Tongue (tissue), 3 donors: ENCODE results near the gene ZNF267. TPM values are rescaled to one million over a fixed set of nuclear protein-coding genes. Genes with fewer than 3 reads are reported as not detected.
"Not testable (repeated sequence)": the region's sequence is repeated elsewhere in the genome, so short reads cannot be mapped to it uniquely, and the experiment has no call there.

ENCODE experiments used
- DNase-seq: peaks from one replicate; pipeline ENCODE4 v3.0.0-alpha.2; 2015
- small RNA-seq: library from RNA; depleted of rRNA; stranded (forward); fragments of <200 nt; gene quantifications from one replicate; pipeline ENCODE3, GENCODE V24; 2014; ENCODE audit warnings: low replicate concordance
- total RNA-seq: library from RNA; depleted of rRNA; stranded (reverse); fragments of >200 nt; gene quantifications from one replicate; pipeline ENCODE4 v1.2.3, GENCODE V29; 2014

ZNF267 gene
- total RNA-seq, 1 donor from 2014 or later, result 12.4 TPM

GRCh38 chr16:31879937-31880321 is 6.3 kb downstream of the ZNF267 start:
- DNase-seq, result no peak

- no peak for DNase-seq
Observed at GRCh38 chr16:31880322-31880979, 6.8 kb downstream of the ZNF267 start.

DNA sequence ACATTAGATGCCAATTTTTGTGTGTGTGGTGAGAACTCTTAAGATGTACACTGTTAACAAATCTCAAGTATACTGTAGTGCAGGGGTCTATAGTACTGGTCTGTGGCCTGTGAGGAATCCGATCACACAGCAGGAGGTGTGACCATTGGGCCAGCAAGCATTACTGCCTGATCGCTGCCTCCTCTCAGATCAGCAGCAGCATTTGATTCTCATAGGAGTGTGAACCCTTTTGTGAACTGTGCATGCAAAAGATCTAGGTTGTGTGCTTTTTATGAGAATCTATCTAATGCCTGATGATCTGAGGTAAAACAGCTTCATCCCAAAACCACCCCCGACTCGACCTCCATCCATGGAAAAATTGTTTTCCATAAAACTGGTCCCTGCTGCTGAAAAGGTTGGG is 12.6 kb downstream of the ZNF267 start:
- no peak for DNase-seq

DNA sequence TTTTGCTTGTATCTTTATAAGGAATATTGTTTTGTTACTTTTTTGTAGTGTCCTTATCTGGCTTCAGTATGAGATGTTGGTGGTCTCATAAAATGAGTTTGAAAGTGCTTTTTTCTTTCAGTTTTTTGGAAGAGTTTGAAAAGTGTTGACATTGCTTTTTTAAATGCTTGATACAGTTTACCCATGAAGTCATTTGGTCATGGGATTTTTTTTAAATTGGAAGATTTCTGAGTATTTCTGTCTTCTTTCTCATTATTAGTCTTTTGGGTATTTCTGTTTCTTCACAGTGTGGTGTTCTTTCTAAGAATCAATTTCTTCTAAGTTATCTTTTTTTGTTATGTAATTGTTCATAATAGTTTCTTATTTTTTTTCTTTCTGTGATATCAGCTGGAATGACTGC is 15.1 kb downstream of the ZNF267 start:
- no peak for DNase-seq

GRCh38 chr16:31892111-31892510 is 18.5 kb downstream of the ZNF267 start:
- not testable (repeated sequence) for DNase-seq

DNA sequence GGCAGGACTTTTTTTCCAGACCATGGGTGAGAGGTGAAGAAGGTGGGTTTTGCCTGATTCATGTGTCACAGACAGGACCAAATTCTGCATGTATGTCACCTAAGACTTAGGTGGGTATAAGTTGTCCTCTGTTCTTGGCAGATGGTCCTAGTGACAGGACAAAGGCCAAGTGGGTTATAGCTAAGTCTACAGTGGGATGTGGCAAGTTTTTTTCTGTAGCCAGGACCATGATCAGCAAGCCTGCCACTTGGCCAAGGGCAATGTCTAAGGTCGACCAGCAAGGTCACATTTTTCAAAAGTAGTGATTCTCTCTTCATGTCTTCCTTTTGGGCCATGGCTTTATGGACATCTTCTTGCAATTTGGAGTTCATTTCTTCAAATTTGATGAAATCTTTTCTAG is 20.2 kb downstream of the ZNF267 start:
- no peak for DNase-seq

GRCh38 chr16:31897283-31897682 is 23.7 kb downstream of the ZNF267 start:
- DNase-seq, result no peak

GRCh38 chr16:31899505-31899904 is 25.9 kb downstream of the ZNF267 start:
- DNase-seq, result no peak

- DNase-seq, result not testable (repeated sequence)
Observed at GRCh38 chr16:31904571-31904970, 31.0 kb downstream of the ZNF267 start.

- DNase-seq, result no peak
Observed at GRCh38 chr16:31913668-31914067, 40.1 kb downstream of the ZNF267 start.

GRCh38 chr16:31916056-31916488 is 42.5 kb downstream of the ZNF267 start:
- DNase-seq, result no peak

DNA sequence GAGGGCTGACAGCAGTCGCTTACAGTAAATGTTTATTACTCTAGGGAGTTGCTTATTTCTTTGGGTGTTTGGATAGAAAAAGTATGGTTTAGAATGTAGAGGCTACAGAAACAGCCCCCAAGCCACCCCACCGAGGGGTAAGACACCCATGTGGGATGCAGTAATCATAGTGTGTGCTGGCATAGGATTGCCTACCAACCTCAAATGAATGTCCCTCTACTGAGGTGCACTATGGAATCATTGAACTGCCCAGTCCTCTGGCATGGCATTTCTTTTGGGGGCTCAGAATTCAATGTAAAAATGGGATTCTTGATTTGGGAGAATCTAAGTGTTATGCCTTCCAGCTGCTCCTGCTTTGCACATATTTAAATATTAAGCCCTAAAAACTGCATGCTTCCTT is 46.8 kb downstream of the ZNF267 start:
- DNase-seq, result no peak

DNA sequence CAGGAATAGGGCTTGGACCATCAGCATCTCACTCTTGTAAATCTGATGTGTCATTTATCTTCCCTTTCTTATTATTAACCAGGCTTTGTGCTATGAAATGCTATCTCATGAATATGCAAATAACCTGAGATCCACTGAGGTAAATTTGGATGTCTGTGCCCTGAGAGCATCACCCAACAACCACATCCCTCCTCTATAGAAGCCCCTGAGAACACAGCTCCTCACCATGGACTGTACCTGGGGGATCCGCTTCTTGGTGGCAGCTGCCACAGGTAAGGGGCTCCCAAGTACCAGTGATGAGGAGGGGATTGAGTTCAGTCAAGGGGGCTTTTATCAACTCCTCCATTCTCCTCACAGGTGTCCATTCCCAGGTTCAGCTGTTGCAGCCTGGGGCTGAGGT is 78.2 kb downstream of the ZNF267 start:
- not testable (repeated sequence) for DNase-seq

DNA sequence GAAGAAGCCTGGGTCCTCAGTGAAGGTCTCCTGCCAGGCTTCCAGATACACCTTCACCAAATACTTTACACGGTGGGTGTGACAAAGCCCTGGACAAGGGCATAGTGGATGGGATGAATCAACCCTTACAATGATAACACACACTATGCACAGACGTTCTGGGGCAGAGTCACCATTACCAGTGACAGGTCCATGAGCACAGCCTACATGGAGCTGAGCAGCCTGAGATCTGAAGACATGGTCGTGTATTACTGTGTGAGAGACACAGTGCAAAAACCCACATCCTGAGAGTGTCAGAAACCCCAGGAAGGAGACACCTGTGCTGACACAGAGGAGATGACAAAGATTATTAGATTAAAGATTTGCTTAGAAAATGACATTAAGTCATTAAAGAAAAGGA is 78.6 kb downstream of the ZNF267 start:
- not testable (repeated sequence) for DNase-seq

GRCh38 chr16:31956221-31956620 is 82.6 kb downstream of the ZNF267 start:
- not testable (repeated sequence) for DNase-seq

- not testable (repeated sequence) for DNase-seq
Observed at GRCh38 chr16:31960186-31960910, 86.7 kb downstream of the ZNF267 start.

Small RNA genes within 50 kb of the gene (small RNA-seq; reads per million reads assigned to genes)
- gene AC034105.2 (not detected), gene AC034105.4 (not detected)
